GM21381 (cell line): Measurements from ENCODE around the gene FNDC3B.

Experiments
- ATAC-seq: cut with Tn5 transposase; IDR thresholded peaks from one replicate; pipeline ENCODE4 v1.9.1; 2021; ENCODE audit warnings: mild to moderate bottlenecking, moderate library complexity; ENCODE audit not compliant: unreplicated experiment

The FNDC3B gene

GRCh38 chr3:172111163-172111562 is 71.8 kb downstream of the FNDC3B start:
- ATAC-seq: no peak

DNA sequence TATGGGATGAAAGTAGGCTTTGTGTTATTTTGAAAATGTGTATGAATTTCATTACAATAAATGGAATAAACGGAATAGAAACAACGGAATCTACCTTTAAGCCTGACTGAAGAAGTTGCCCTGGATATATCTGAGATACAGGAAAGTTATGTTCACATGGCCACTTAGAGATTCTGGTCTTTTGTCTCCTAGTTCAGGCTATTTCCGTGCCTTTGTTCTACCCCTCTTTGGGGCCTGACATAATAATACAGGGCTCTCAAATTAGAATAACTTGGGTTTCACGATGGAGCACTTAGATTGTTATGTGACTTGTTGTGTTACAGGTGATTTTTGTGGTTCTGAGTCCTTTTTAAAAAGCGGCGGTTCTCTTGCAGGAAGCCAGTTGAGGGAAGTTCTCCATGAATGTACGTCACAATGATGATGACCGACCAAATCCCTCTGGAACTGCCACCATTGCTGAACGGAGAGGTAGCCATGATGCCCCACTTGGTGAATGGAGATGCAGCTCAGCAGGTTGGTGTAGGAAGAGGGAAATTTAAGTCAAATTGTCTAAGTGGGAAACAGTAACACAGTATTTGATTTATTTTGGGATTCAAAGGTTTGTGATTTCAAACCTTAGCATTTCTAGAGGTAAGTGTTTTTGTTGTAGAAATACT is 72.8 kb downstream of the FNDC3B start:
- no peak for ATAC-seq

- no peak for ATAC-seq
Observed at GRCh38 chr3:172112734-172113120, 73.3 kb downstream of the FNDC3B start.

DNA sequence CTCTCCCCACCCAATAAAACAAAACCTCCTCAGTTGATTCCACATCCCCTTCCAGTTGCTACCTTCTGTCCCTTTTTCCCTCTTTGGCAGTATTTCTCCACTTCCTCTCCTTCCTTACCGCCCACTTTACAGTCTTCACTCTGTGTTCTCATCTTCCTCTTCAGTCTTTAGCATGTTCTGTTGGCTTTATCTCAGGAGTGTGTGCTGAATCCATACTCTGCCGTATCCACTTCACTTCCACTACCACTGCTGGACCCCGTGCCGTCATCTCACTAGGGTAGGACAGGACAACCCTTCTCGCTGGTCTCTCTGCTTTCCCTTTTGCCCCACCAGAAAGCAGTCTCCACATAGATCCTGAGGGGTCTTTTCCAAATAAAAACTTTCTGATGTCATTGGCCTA is 74.3 kb downstream of the FNDC3B start:
- no peak for ATAC-seq

- no peak for ATAC-seq
Observed at GRCh38 chr3:172115059-172115458, 75.7 kb downstream of the FNDC3B start.

DNA sequence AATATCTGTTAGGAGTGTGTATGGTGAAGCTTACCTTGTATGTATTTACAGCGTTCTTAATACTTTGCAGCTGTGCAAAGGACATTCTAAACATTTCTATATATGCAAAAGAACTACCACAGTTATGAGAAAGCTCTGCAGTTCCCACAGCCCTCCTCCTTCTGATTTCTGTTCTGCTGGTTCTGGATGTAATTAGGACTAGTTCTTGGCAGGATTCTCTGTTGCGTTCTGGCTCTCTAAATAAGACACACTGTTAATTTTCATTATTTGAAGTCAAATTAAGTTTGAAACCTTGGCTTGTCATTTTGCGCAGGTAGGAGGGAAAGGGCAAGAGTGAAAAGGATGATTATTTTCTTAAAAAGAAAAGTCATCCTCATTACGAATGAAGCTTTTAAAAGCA is 76.4 kb downstream of the FNDC3B start:
- ATAC-seq: no peak

- no peak for ATAC-seq
Observed at GRCh38 chr3:172118019-172118418, 78.6 kb downstream of the FNDC3B start.

GRCh38 chr3:172119266-172119969 is 80.0 kb downstream of the FNDC3B start:
- no peak for ATAC-seq

GRCh38 chr3:172120912-172121311 is 81.5 kb downstream of the FNDC3B start:
- no peak for ATAC-seq

DNA sequence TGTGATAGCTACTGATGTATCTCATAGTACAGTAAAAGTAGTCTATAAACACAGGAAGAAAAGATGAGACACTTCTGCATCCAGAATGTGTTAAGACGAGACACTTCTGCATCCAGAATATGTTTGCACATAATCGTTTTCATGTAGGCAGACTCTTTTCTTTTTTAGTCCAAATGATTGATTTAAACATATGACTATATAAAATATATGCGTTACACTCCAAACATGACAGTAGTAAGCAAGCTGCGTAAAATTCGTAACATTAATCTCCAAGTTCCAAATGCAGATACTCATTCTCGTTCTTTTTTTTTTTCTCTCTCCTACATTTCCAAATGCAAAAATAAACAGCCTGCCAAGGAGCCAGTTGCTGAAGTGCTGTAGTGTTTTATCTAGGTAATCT is 82.6 kb downstream of the FNDC3B start:
- no peak for ATAC-seq

- no peak for ATAC-seq
Observed at GRCh38 chr3:172124271-172124670, 84.9 kb downstream of the FNDC3B start.

GRCh38 chr3:172125053-172125452 is 85.7 kb downstream of the FNDC3B start:
- no peak for ATAC-seq

GRCh38 chr3:172125963-172126457 is 86.6 kb downstream of the FNDC3B start:
- no peak for ATAC-seq

DNA sequence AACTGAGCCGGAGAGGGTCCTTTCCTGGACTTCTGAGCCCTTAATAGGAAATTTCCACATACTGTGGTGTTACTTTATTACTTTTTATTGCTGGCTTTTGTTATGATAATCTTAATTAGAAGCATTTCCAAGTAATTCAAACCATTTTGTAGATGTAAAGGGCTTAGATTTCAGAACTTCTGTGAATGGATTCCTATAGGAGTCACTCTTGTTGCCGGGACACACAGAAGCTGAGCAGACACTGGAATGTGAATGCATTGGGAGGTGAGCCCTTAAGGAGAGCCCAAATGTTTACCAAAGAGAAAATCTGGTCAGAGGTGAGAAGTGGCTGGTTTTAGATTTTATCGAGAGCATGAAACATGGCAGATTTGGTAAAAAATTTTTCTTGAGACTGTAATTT is 87.4 kb downstream of the FNDC3B start:
- ATAC-seq: no peak

DNA sequence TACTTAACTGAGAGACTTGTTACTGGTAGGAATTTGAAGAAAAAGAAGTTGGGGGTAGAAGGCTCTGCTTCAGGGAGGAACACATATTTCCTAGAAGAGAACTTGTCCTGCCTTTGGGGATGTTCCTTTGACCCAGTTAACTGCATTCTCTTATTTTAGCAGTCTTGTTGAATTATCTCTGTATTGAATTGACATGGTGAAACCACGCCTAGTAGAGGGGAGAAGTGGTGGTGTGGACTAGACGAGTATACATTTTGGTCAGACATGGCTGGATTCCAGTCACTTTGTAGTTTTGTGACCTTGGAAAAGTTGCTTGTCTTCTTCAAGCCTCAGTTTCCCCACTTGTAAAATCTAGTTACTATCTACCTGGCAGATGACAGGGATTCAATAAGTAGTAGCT is 87.8 kb downstream of the FNDC3B start:
- ATAC-seq: no peak

- ATAC-seq: no peak
Observed at GRCh38 chr3:172127929-172128580, 88.7 kb downstream of the FNDC3B start.

DNA sequence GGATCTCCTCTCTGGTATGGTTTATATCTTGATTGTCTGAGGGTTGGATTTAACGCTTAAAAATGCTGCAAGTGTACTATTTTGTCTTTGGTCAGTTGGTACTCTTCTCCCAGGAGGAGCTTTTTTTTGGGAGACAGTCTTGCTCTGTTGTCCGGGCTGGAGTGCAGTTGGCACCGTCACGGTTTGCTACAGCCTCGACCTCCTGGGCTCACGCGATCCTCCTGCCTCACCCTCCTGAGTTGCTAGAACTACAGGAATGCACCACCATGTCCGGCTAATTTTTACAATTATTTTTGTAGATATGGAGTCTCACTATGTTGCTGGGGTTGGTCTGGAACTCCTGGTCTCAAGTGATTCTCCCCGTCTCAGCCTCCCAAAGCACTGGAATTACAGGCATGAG is 89.5 kb downstream of the FNDC3B start:
- ATAC-seq: no peak

DNA sequence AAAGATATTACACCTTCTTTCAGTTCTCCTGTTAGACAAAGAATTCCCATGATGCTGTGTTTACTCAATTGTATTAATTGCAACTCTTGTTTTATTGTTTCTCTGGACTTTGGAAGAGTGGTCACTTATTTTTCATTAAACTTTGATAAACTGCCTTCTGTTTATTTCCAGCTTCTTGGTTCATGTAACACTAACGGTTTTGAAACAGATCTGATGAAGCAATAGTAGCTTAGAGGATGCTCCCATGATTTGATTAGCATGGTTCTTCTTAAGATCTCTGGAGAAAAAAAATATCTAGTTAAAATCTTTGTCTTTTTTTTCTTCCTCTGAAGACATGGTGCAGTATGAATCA is 90.1 kb downstream of the FNDC3B start:
- no peak for ATAC-seq

GRCh38 chr3:172129850-172130716 is 90.7 kb downstream of the FNDC3B start:
- ATAC-seq: no peak

GRCh38 chr3:172130717-172131050 is 91.3 kb downstream of the FNDC3B start:
- ATAC-seq: no peak

GRCh38 chr3:172131746-172132145 is 92.4 kb downstream of the FNDC3B start:
- ATAC-seq: no peak
